RKO (cell line): ENCODE data around the gene NKX2-3.

ENCODE experiments used
- DNase-seq: peaks from one replicate; pipeline ENCODE4 v3.0.0-alpha.2; 2016; ENCODE audit warnings: low spot score

NKX2-3 gene

DNA sequence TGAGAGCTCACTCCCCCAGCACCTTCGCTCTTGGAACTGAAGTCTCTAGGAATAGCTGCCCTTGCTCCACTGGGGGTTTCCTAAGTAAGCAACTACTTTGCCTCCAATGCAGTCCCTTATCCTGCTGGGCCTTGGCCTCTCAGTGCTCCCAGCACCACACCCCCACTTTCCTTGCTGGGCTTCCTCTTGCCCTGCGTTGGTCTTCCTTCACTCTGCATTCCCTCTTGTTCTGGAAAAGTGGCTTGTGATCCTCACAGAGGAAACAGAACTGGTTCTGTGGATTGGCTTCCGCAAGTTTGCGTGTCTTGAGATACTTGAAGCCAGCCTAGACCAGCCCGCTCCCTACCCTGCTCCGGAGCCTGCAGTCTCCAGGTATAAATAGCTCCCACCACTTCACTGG is 6.4 kb downstream of the NKX2-3 start:
- DNase-seq = no peak

GRCh38 chr10:99539820-99540219 is 7.1 kb downstream of the NKX2-3 start:
- DNase-seq = no peak

DNA sequence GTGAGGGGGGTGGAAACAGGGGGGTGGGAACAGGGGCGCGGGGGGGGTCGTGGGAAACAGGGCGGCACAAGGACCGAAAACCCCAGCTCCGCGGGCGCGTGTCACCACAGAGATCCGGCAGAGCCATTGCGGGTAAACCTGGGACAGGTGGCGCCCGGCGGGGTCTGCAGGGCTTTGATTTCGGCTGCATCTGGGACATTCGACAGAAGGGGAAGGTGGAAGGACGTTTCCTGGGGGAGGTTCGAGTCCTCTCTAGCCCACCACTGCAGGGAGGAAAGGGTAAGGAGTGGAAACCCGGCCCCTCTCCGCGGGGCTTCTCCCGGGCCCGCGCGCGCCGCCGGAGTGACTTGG is 7.5 kb downstream of the NKX2-3 start:
- DNase-seq = no peak

DNA sequence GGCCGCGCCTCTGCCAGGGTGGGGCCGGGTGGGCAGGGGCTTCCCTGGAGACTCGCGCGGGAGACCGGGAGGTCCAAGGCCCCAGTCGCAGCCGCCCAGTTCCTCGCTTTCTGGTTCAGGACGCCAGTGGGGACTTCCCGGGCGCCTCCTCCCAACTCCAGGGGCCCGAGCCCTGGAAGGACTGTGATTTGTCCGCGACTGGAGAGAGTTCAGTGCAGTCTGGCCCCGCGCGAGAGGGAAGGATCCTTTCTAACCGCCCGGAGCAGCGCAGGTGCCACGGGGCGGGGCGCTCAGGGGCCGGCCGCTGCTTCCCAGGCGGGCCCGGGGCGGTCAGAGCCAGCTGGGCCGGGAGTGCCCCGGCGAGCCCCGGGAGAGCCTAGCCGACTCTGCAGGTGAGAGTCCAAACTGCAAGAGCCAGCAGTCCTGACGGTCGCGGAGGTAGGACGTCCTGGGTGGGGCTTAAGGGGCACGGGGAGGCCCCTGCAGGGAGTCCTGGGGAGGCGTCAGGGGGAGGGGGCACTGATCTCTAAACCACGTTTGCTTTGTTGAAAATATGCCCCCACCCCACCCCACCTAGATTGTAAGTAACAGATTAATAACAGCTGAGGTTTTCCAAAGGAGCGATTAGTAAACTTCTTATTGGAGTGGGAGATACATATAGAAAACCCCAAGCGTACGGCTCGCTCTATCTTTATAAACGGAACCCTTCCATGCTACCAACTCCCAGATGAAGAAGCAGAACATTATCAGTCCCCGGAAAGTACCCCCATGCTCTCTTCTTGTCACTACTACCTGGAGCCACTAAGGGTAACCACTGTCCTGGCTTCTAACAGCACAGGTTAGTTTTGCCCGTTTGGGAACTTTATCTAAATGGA is 8.2 kb downstream of the NKX2-3 start:
- no peak for DNase-seq

- DNase-seq = no peak
Measured at GRCh38 chr10:99544322-99544721, 11.6 kb downstream of the NKX2-3 start.

- peak; percentile 31 for DNase-seq
Measured at GRCh38 chr10:99548041-99548530, 15.3 kb downstream of the NKX2-3 start.

- DNase-seq = peak; percentile 25
Measured at GRCh38 chr10:99551158-99551557, 18.4 kb downstream of the NKX2-3 start.

GRCh38 chr10:99551616-99552015 is 18.9 kb downstream of the NKX2-3 start:
- no peak for DNase-seq

DNA sequence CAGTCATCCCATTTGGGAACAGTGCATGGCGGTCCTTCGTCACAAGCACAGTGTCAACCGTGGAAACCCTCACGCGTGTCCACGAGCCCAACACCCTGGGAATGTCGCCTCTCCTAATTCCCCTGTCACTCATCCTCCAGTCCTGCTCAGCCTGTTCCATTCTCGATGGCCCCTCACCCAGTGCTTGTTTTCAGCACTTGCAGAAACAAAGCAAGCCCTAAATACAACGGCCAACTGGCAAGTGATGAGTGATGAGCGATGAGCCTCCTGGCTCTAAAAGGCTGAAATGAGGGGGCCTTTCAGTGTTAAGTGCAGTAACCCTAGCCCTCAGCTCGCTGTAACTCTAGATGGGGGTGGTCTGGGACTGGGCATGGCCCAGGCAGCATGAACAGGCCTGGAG is 22.6 kb downstream of the NKX2-3 start:
- DNase-seq = no peak

GRCh38 chr10:99555825-99556523 is 23.2 kb downstream of the NKX2-3 start:
- no peak for DNase-seq

DNA sequence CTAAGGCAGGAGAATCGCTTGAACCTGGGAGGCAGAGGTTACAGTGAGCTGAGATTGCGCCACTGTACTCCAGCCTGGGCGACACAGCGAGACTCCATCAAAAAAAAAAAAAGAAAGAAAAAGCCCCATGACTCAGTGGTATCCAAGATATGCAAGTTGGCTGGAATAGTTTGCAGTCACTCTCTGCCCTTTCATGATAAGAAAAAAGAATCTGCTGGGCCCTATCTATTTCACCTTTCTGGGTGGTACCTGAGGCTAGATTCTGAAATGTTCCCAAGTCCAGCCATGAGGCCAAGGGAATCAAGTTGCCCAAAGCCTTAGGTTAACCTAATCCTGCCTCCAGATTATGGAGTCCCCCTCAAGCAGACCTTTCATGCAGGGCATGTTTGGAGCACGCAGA is 24.3 kb downstream of the NKX2-3 start:
- no peak for DNase-seq

- DNase-seq = no peak
Measured at GRCh38 chr10:99558708-99559107, 26.0 kb downstream of the NKX2-3 start.

DNA sequence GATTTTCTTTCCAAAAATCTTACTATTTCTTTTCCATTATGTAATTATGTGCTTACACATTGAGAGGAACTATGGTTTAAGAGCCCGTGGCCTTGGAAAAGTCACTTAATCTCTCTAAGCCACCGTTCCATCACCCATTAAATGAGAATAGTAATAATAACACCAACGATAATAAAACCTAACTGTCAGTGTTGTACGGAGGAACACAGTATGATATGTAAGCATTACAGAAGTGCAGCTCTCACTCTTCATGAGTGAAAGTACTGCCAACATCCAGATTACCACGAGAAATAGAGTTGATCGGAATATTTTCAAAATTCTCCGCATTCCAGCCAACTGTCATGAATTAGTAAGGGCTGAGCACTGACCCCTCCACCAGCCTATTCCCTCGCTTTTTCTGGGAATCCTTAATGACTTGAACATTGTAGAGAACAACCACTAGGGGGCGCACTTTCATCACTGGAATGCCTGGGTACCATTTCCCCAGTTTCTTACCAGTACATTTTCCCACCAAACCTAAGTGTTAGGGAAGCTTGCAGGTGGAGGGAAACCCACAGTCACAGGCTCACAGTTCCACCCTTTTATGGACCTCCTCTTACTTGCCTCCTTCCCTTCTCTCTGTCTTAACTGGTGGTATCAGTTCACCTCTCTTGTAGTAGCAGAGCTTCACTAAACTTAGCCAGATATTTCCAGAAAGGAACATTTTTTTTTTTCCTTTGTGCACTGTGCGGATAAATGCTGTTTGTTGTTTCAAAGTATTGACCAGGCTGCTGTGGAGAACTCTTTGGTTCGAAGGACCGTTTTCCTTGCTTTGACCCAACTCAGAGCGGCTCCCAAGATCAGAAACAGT is 27.8 kb downstream of the NKX2-3 start:
- peak; percentile 59 for DNase-seq

DNA sequence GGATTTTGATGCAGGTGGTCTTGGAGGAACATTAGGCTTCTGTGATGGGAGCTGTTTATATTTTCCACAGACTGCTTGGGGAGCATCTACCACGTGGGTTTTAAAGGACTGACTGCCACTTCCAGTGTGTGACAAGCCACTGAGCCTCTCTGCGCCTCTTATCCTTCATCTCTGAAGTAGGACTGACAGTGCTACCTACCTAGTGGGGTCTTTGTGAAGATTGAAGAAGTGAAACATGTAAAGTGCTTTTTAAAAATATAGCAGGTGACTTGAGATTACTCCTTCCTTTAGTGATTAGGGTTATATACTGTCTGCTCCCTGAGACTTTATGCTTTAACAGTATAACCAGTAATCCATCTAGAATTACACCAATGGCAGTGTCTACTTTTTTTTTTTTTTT is 29.9 kb downstream of the NKX2-3 start:
- DNase-seq = no peak

- no peak for DNase-seq
Measured at GRCh38 chr10:99564361-99564760, 31.6 kb downstream of the NKX2-3 start.

GRCh38 chr10:99565166-99565565 is 32.4 kb downstream of the NKX2-3 start:
- DNase-seq = no peak

DNA sequence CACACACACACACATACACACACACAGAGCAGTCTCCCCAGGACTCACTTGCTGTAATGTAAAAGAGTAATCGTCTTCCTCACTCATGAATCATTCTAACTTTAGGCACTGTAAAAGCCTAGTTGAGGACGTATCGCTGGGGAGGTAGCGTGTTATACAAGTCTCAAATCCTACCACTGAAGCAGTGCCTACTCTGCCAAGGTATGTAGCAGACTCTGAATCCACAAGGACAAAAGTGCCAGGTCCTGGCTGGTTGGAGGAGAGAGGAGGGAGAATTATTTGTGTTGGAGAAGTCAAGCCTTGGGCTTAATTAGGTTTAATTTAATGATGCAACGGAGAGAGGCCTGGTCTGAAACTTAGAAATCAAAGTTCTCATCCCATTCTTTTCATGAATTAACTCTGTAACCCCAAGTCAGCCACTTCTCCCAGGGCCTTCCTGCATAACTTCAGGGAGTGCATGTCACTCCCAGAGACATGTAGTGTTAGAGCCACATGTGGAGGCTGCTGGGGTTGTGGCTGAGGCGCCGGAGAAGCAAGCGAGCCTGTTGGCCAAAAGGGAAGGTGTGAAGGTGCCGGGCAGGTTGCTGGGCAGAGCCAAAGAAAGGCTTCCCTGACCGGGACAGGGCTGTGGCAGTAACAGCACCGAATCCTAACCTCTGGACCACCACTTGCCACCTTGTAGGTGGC is 36.7 kb downstream of the NKX2-3 start:
- no peak for DNase-seq

DNA sequence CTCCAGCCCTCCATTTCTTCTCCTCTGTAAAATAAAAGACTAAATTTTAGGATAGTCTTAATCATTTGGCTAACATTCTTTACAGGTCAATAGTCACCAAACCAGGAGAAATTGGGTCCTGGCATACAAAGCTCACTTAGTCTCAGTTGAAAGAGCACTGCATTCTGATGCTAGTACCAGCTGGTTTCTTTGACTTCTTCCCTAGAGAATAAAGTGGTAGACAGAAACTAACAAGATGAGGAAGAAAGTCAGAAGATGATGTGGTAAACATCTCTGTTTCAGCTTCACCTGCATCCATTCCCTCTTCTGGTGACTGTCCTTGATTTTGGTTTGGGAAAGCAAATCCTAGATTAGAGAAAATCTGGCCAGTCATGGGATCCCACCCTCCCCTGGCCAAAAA is 37.2 kb downstream of the NKX2-3 start:
- DNase-seq = no peak

- DNase-seq = no peak
Measured at GRCh38 chr10:99571816-99572215, 39.1 kb downstream of the NKX2-3 start.

GRCh38 chr10:99573790-99574189 is 41.0 kb downstream of the NKX2-3 start:
- no peak for DNase-seq

DNA sequence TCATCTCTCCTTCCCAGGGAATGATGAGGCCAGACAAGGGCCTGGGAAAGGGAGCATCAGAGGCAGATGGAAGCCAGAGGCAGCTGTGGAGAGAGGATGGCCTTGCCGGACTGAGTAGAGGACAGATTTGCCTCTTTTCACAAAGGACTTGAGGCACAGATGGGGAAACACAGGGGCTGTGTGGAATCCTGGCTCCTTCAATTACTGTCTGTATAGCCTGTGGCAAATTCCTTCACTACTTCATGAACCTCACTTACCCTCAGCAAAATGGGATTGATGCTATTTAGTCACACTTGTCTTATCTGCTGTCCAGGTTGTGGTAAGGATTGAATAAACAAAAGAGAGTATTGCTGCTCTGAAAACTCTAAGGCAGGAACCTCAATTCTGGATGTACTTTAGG is 47.2 kb downstream of the NKX2-3 start:
- DNase-seq = no peak

DNA sequence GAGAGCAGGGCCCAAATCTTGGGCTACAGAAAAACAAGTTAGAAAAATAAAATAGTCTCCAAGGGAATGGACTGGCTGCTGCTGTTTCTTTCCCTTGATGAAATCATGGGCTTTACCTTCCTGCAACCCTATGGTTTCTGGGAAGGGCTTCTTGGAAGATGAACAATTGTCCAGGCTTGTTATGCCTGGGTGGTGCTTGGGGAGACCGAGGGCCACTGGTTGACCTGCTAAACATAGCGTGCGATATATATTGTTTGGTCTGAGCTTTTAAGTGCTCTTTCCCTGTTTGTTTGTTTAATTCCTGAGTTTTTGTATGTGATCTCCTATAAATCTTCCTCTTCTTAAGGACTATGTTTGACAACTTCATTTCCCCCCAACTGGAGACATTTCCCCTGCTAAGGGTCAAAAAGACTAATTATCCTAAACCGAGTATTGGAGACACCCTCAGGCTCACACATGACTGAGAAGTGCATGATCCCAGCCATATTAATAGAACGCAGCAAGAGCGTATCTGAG is 49.6 kb downstream of the NKX2-3 start:
- no peak for DNase-seq
